HFFc6 (cell line): ENCODE measurements around the gene TAF4. TPM values are rescaled to one million over a fixed set of nuclear protein-coding genes. Genes with fewer than 3 reads are reported as not detected.

Source experiments
- DNase-seq: peaks from one replicate; pipeline ENCODE4 v3.0.0-alpha.2; 2018
- H3K27ac Mint-ChIP-seq: 2 replicates; pipeline ENCODE4 v1.8.0; 2020; ENCODE audit warnings: mild to moderate bottlenecking, mixed read lengths
- H3K27me3 Mint-ChIP-seq: 2 replicates; pipeline ENCODE4 v1.8.0; 2021; ENCODE audit warnings: mild to moderate bottlenecking, moderate library complexity, mixed read lengths; ENCODE audit not compliant: insufficient read depth
- H3K36me3 Mint-ChIP-seq: 2 replicates; pipeline ENCODE4 v1.8.0; 2021; ENCODE audit warnings: low read depth, mixed read lengths
- H3K4me1 Mint-ChIP-seq: 2 replicates; pipeline ENCODE4 v1.8.0; 2020; ENCODE audit warnings: low read depth, mixed read lengths
- H3K4me3 Mint-ChIP-seq: 2 replicates; pipeline ENCODE4 v1.8.0; 2020; ENCODE audit warnings: mild to moderate bottlenecking, moderate library complexity, mixed read lengths
- H3K9me3 Mint-ChIP-seq: 2 replicates; pipeline ENCODE4 v1.8.0; 2020; ENCODE audit warnings: mild to moderate bottlenecking, mixed read lengths
- total RNA-seq, 6 experiments: library from RNA; stranded (reverse); fragmentation: NEBNext Ultra II Directional; extraction: Animal tissue kit (Norgen Biotek cat#: 25700); gene quantifications; 2 replicates in 1 of 6; 3 replicates in 5 of 6; pipeline ENCODE4 v1.2.3, GENCODE V29; 2021
- TF ChIP-seq, protein P1 (sequence below): fragments of 200-600 bp; sonication (generic); IDR thresholded peaks from 2 replicates; pipeline ENCODE4 v1.5.0; 2021; ENCODE audit warnings: antibody characterized with exemption, mild to moderate bottlenecking

Gene TAF4
- total RNA-seq, 6 experiments from 2014 or later = 9.4 to 11.7 (median 9.9) TPM

DNA sequence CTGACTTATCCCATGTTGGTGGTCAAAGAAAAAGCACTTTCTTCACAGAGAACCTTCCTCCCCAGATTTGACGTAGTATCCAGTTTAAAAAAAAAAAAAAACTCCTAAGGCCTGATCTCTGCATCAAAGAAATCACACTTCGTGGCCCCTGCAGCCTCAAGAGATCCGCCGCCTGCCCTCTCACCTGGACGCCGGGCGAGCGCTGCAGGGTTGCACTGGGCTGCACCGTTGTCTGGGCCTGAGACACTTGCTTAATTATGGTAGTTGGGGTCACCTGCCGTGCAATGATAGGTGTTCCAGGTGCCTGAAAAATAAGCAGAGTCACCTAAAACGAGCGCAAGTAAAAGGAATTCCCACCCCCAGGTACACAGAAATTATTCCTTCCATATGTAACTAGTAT lies 53.0 kb downstream of the TAF4 start:
- DNase-seq = no peak
- H3K36me3 Mint-ChIP-seq = peaks cover 5% of the 10 kb centered on the region
- H3K27ac Mint-ChIP-seq = no peak overlapping the region
- H3K27me3 Mint-ChIP-seq = no peaks in the 10 kb centered on the region
- no peaks in the 10 kb centered on the region; the same call in 1 of the 2 replicates for H3K4me1 Mint-ChIP-seq
- TF ChIP-seq, protein P1, sequence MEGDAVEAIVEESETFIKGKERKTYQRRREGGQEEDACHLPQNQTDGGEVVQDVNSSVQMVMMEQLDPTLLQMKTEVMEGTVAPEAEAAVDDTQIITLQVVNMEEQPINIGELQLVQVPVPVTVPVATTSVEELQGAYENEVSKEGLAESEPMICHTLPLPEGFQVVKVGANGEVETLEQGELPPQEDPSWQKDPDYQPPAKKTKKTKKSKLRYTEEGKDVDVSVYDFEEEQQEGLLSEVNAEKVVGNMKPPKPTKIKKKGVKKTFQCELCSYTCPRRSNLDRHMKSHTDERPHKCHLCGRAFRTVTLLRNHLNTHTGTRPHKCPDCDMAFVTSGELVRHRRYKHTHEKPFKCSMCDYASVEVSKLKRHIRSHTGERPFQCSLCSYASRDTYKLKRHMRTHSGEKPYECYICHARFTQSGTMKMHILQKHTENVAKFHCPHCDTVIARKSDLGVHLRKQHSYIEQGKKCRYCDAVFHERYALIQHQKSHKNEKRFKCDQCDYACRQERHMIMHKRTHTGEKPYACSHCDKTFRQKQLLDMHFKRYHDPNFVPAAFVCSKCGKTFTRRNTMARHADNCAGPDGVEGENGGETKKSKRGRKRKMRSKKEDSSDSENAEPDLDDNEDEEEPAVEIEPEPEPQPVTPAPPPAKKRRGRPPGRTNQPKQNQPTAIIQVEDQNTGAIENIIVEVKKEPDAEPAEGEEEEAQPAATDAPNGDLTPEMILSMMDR = no peak
- no peak overlapping the region for H3K4me3 Mint-ChIP-seq
- H3K9me3 Mint-ChIP-seq = no peaks in the 10 kb centered on the region

DNA sequence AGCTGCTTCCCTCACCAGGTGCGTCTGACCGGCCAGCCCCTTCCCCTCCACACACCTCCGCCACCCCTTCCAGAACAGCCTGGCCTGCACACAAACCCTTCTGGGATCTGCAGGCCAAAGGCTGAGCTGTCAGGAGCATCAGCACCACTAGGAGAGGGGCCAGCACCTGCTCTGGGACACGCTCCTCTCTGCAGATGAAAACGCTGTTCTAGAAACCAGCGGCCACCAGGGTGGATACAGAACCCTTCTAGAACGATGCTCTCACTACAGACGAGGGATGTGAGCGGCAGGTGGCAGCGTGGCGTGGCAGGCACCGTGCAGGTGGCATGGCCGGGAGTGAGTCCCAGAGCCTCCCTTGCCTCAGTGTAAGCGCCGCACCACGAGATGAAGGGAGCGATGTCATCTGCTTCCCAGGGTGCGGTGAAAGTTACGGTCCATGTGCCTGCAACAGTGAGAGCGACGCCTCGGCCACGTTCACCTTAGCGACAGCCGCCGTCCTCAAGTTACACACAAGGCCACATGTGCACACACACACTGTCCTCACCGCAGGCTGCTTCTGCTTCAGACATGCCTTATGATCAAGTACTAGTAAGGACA lies 53.6 kb downstream of the TAF4 start:
- TF ChIP-seq, protein P1 = no peak
- no peak overlapping the region for H3K4me3 Mint-ChIP-seq
- H3K27ac Mint-ChIP-seq = no peak overlapping the region
- no peaks in the 10 kb centered on the region; the same call in 1 of the 2 replicates for H3K4me1 Mint-ChIP-seq
- H3K9me3 Mint-ChIP-seq = no peaks in the 10 kb centered on the region
- no peak for DNase-seq
- H3K27me3 Mint-ChIP-seq = no peaks in the 10 kb centered on the region
- peaks cover 6% of the 10 kb centered on the region for H3K36me3 Mint-ChIP-seq

DNA sequence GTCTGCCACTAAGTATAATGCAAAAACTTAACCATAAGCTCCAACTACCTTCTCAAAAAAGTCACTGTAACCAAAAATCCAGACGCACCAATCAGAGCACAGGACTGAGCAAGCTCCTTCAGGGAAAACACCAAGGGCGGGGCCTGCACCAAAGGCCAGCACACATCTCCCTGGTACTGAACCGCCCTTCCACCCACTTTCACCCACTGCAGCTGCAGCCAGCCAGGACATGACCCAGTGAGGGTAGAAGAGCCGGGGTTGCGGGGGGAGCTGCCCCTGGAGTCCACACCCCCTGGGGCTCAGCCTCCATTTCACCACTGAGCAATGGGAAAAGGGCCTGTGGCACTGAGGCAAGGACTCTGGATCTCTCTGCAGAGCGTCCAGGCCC lies 54.3 kb downstream of the TAF4 start:
- Mint-ChIP-seq H3K9me3 (no peaks in the 10 kb centered on the region), H3K4me3 (no peak overlapping the region), H3K36me3 (peaks cover 6% of the 10 kb centered on the region), H3K27me3 (no peaks in the 10 kb centered on the region), H3K4me1 (no peaks in the 10 kb centered on the region; the same call in 1 of the 2 replicates), H3K27ac (peak overlapping the region; percentile 33)
- DNase-seq = no peak
- TF ChIP-seq, protein P1 = no peak

DNA sequence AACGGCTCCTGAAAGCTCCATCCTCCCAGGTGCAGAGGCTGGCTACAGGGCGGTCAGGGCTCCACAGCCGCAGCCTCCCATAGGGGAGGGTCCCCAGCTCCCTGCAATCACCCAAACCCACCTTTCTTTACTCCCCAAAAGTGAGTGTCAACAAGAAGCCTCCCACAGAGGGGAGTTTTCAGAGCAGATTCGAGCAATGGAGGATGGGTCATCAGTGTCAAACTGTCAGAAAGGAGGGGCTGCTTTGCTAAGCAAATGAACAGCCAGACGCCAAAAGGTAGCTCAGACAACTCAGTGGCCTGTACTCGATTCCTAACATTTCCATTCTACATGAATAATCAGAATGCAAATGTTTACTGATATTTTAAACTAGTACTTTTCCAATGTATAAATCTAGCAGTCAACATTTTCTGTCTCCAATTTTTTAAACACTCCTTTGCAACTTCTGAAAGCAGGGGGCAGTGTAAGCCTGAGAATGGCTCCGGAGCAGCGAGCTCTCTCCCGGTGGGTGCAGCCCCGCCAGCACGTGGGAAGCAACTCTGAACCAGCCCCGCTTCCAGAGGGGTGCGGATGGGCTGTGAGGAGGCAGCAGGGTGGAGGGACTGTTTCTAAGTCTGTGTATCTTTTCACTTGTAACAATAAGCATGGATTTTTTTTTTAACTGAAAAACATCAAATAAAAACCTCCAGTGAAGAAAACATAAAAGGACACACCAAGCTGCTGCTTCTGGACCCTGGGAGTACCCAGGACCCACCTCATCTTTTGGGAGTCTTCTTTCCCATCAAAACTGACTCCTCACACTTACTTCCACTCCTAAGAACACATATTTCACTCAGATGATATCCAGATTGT lies 54.9 kb downstream of the TAF4 start:
- no peaks in the 10 kb centered on the region for H3K9me3 Mint-ChIP-seq
- H3K27me3 Mint-ChIP-seq = no peaks in the 10 kb centered on the region
- peak; percentile 33 for DNase-seq
- no peak overlapping the region for H3K4me3 Mint-ChIP-seq
- peak overlapping the region; percentile 33 for H3K27ac Mint-ChIP-seq
- TF ChIP-seq, protein P1 = peak; percentile 84
- peaks cover 6% of the 10 kb centered on the region for H3K36me3 Mint-ChIP-seq
- no peaks in the 10 kb centered on the region; the same call in 1 of the 2 replicates for H3K4me1 Mint-ChIP-seq

DNA sequence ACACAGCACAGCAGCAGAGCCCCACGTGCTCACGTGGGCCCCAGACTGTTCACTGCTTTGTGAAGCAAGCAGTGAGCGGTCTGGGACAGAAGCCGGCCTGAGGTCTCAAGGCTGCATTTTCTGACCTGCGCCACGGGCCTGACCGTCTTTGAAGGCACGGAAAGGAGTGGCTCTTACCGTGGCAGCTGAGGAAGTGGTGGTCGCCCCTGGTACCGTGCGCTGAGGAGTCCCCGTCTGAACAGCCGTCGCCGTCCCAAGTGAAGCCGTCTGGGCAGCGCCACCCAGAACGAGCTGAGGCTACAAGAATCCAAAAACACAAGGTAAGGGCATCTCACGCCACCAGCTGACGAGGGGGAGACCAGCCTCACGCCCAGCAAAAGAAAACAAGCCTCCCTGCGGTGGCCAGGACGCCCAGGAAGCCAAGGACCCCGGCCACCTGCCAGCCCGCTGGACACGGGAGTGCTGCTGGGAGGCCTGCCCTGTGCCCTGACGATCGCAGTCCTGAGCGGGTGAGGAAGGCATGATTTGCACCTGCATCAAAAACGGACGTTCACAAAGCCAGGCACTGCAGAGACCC lies 55.7 kb downstream of the TAF4 start:
- Mint-ChIP-seq H3K36me3 (peaks cover 6% of the 10 kb centered on the region), H3K9me3 (no peaks in the 10 kb centered on the region), H3K27me3 (no peaks in the 10 kb centered on the region), H3K4me3 (no peak overlapping the region), H3K4me1 (no peaks in the 10 kb centered on the region; the same call in 1 of the 2 replicates), H3K27ac (no peak overlapping the region)
- DNase-seq = no peak
- TF ChIP-seq, protein P1 = no peak
